ENCODE data around the gene PTPRD. TPM values are rescaled to one million over a fixed set of nuclear protein-coding genes. Genes with fewer than 3 reads are reported as not detected.

Gene PTPRD
- total RNA-seq, 2 experiments from 2014 or later = not detected

- no peaks in the 10 kb centered on the region for H3K36me3 Mint-ChIP-seq (ENCODE audit: low read depth)
- POLR2A ChIA-PET = no interaction called here
- no peak for DNase-seq
- no peak overlapping the region for H3K27ac Mint-ChIP-seq
- H3K27me3 Mint-ChIP-seq (ENCODE audit: low read depth) = no peaks in the 10 kb centered on the region
- CTCF ChIA-PET = no interaction called here
- no peaks in the 10 kb centered on the region for H3K4me1 Mint-ChIP-seq (ENCODE audit: low read depth)
- H3K4me3 Mint-ChIP-seq = no peak overlapping the region
- ATAC-seq = no peak
- H3K9me3 Mint-ChIP-seq (ENCODE audit: insufficient read depth) = no peaks in the 10 kb centered on the region
Observed at GRCh38 chr9:8384091-8384490, 2228.7 kb downstream of the PTPRD start.

GRCh38 chr9:8382777-8383527 lies 2229.8 kb downstream of the PTPRD start:
- DNase-seq = no peak
- Mint-ChIP-seq H3K27ac (no peak overlapping the region), H3K4me3 (no peak overlapping the region), H3K36me3 (ENCODE audit: low read depth) (no peaks in the 10 kb centered on the region), H3K27me3 (ENCODE audit: low read depth) (no peaks in the 10 kb centered on the region), H3K9me3 (ENCODE audit: insufficient read depth) (no peaks in the 10 kb centered on the region), H3K4me1 (ENCODE audit: low read depth) (no peaks in the 10 kb centered on the region)
- CTCF ChIA-PET = no interaction called here
- POLR2A ChIA-PET = no interaction called here
- no peak for ATAC-seq

DNA sequence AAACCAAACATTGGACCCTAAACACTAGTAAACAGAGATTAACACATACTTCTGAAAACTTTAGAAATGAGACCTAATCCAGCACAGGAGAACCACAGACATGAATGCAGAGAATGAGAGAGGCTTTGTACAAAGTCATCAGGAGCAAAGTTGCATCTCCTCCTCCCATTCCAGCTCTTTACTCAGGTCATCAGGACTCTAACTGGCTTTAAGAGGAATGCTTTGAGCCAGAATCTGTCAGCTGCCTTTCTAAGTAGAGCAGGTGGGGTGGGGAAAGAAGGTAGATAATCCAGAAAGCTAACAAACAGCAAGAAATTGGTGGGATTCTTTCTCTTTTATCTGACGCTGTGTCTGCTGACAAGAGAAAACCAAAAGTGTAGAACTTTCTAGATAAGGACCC lies 2230.5 kb downstream of the PTPRD start:
- ChIA-PET POLR2A (no interaction called here), CTCF (no interaction called here)
- H3K4me3 Mint-ChIP-seq = no peak overlapping the region
- H3K27me3 Mint-ChIP-seq (ENCODE audit: low read depth) = no peaks in the 10 kb centered on the region
- H3K4me1 Mint-ChIP-seq (ENCODE audit: low read depth) = no peaks in the 10 kb centered on the region
- no peaks in the 10 kb centered on the region for H3K9me3 Mint-ChIP-seq (ENCODE audit: insufficient read depth)
- H3K36me3 Mint-ChIP-seq (ENCODE audit: low read depth) = no peaks in the 10 kb centered on the region
- no peak for ATAC-seq
- no peak overlapping the region for H3K27ac Mint-ChIP-seq
- no peak for DNase-seq

- ChIA-PET CTCF (no interaction called here), POLR2A (no interaction called here)
- Mint-ChIP-seq H3K4me3 (no peak overlapping the region), H3K27ac (no peak overlapping the region), H3K36me3 (ENCODE audit: low read depth) (no peaks in the 10 kb centered on the region), H3K9me3 (ENCODE audit: insufficient read depth) (no peaks in the 10 kb centered on the region), H3K4me1 (ENCODE audit: low read depth) (no peaks in the 10 kb centered on the region), H3K27me3 (ENCODE audit: low read depth) (no peaks in the 10 kb centered on the region)
- DNase-seq = no peak
- ATAC-seq = no peak
Observed at GRCh38 chr9:8381601-8382000, 2231.2 kb downstream of the PTPRD start.

DNA sequence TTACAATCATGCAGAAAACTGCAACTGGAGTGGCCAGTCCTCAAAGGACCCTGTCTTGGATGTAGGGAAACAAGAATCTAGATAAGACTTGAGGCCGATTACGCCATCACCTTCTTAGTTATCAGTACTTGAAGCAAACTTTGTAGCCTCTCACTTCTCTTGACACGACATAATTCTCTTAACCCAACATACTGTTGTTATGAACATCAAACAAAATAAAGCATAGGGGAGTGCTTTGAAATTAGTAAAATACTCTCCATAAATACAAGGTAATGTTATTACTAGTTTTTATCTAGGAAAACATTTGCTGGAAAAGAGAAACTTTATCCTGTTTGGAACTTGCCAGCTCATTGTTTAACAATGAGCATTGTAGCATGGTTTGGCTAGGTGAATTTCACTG lies 2238.3 kb downstream of the PTPRD start:
- ATAC-seq (no peak), DNase-seq (no peak)
- Mint-ChIP-seq H3K36me3 (ENCODE audit: low read depth) (no peaks in the 10 kb centered on the region), H3K27ac (no peak overlapping the region), H3K9me3 (ENCODE audit: insufficient read depth) (no peaks in the 10 kb centered on the region), H3K27me3 (ENCODE audit: low read depth) (no peaks in the 10 kb centered on the region), H3K4me3 (no peak overlapping the region), H3K4me1 (ENCODE audit: low read depth) (no peaks in the 10 kb centered on the region)
- POLR2A ChIA-PET = no interaction called here
- CTCF ChIA-PET = no interaction called here

GRCh38 chr9:8371686-8372085 lies 2241.1 kb downstream of the PTPRD start:
- ChIA-PET CTCF (no interaction called here), POLR2A (no interaction called here)
- Mint-ChIP-seq H3K36me3 (ENCODE audit: low read depth) (no peaks in the 10 kb centered on the region), H3K4me1 (ENCODE audit: low read depth) (no peaks in the 10 kb centered on the region), H3K4me3 (no peak overlapping the region), H3K9me3 (ENCODE audit: insufficient read depth) (no peaks in the 10 kb centered on the region), H3K27ac (no peak overlapping the region), H3K27me3 (ENCODE audit: low read depth) (no peaks in the 10 kb centered on the region)
- ATAC-seq (no peak), DNase-seq (no peak)

DNA sequence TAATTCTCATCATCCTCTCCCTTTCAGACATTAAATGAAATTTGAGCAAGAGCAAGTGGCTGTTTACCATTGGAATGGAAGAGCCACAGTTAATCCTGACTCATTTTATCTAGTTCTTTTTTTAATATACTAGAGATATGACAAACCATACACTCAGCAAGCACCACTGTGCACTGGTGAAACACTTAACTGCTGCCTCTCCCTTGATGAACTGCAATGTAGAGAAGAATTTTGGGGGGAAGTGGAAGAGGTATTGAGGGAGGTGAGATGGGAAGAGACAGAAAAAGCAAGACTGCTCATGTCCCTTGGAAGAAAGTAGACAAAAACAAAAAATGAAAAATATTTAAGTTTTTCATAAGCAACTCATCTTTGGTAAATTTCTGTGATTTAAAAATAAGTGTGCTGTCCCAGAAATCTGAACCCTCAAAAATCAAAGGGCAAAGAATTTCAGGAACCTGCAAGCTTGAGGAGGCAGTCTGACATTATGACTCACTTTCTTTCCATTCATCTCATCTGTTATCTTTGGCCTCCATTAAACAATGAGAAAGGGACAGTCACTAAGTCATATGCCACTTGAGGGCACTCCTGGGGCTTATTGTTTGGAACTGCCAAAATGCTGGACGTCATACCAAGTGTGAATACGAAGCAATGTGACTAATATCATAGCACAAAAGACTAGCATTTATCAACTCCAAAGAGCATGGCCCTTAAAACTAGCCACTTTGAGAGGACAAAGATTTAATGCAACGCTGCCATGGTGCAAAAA lies 2246.5 kb downstream of the PTPRD start:
- no peak for ATAC-seq
- POLR2A ChIA-PET = no interaction called here
- Mint-ChIP-seq H3K27me3 (ENCODE audit: low read depth) (no peaks in the 10 kb centered on the region), H3K36me3 (ENCODE audit: low read depth) (no peaks in the 10 kb centered on the region), H3K27ac (no peak overlapping the region), H3K9me3 (ENCODE audit: insufficient read depth) (no peaks in the 10 kb centered on the region), H3K4me1 (ENCODE audit: low read depth) (peaks cover 8% of the 10 kb centered on the region), H3K4me3 (no peak overlapping the region)
- DNase-seq = no peak
- CTCF ChIA-PET = no interaction called here

GRCh38 chr9:8365466-8366160 lies 2247.2 kb downstream of the PTPRD start:
- H3K4me3 Mint-ChIP-seq = no peak overlapping the region
- H3K36me3 Mint-ChIP-seq (ENCODE audit: low read depth) = no peaks in the 10 kb centered on the region
- no peak overlapping the region for H3K27ac Mint-ChIP-seq
- H3K4me1 Mint-ChIP-seq (ENCODE audit: low read depth) = peaks cover 8% of the 10 kb centered on the region
- ChIA-PET CTCF (no interaction called here), POLR2A (no interaction called here)
- ATAC-seq (no peak), DNase-seq (no peak)
- H3K9me3 Mint-ChIP-seq (ENCODE audit: insufficient read depth) = no peaks in the 10 kb centered on the region
- H3K27me3 Mint-ChIP-seq (ENCODE audit: low read depth) = no peaks in the 10 kb centered on the region

- H3K4me1 Mint-ChIP-seq (ENCODE audit: low read depth) = peaks cover 8% of the 10 kb centered on the region
- H3K27me3 Mint-ChIP-seq (ENCODE audit: low read depth) = no peaks in the 10 kb centered on the region
- DNase-seq (no peak), ATAC-seq (no peak)
- ChIA-PET CTCF (no interaction called here), POLR2A (no interaction called here)
- no peaks in the 10 kb centered on the region for H3K9me3 Mint-ChIP-seq (ENCODE audit: insufficient read depth)
- no peak overlapping the region for H3K4me3 Mint-ChIP-seq
- no peak overlapping the region for H3K27ac Mint-ChIP-seq
- H3K36me3 Mint-ChIP-seq (ENCODE audit: low read depth) = no peaks in the 10 kb centered on the region
Observed at GRCh38 chr9:8365029-8365428, 2247.8 kb downstream of the PTPRD start.

- no peaks in the 10 kb centered on the region for H3K9me3 Mint-ChIP-seq (ENCODE audit: insufficient read depth)
- ATAC-seq = no peak
Observed at GRCh38 chr9:8364026-8364752, 2248.6 kb downstream of the PTPRD start.

GRCh38 chr9:8362250-8362649 lies 2250.6 kb downstream of the PTPRD start:
- H3K36me3 Mint-ChIP-seq (ENCODE audit: low read depth) = no peaks in the 10 kb centered on the region
- H3K9me3 Mint-ChIP-seq (ENCODE audit: insufficient read depth) = no peaks in the 10 kb centered on the region
- no peaks in the 10 kb centered on the region for H3K27me3 Mint-ChIP-seq (ENCODE audit: low read depth)
- H3K27ac Mint-ChIP-seq = no peak overlapping the region
- no peak overlapping the region for H3K4me3 Mint-ChIP-seq
- H3K4me1 Mint-ChIP-seq (ENCODE audit: low read depth) = peaks cover 8% of the 10 kb centered on the region
- DNase-seq = no peak
- no peak for ATAC-seq
- ChIA-PET POLR2A (no interaction called here), CTCF (no interaction called here)

More at GRCh38 chr9:8364026-8364752, 2248.6 kb downstream of the PTPRD start:
- Mint-ChIP-seq H3K36me3 (ENCODE audit: low read depth) (no peaks in the 10 kb centered on the region), H3K4me1 (ENCODE audit: low read depth) (peaks cover 8% of the 10 kb centered on the region), H3K4me3 (no peak overlapping the region), H3K27ac (no peak overlapping the region), H3K27me3 (ENCODE audit: low read depth) (no peaks in the 10 kb centered on the region)
- ChIA-PET CTCF (no interaction called here), POLR2A (no interaction called here)
- DNase-seq = no peak

- ATAC-seq (no peak), DNase-seq (no peak)
- peaks cover 8% of the 10 kb centered on the region for H3K4me1 Mint-ChIP-seq (ENCODE audit: low read depth)
- ChIA-PET CTCF (no interaction called here), POLR2A (no interaction called here)
- H3K9me3 Mint-ChIP-seq (ENCODE audit: insufficient read depth) = no peaks in the 10 kb centered on the region
- no peak overlapping the region for H3K4me3 Mint-ChIP-seq
- H3K36me3 Mint-ChIP-seq (ENCODE audit: low read depth) = no peaks in the 10 kb centered on the region
- H3K27me3 Mint-ChIP-seq (ENCODE audit: low read depth) = no peaks in the 10 kb centered on the region
- H3K27ac Mint-ChIP-seq = no peak overlapping the region
Observed at GRCh38 chr9:8361364-8361763, 2251.4 kb downstream of the PTPRD start.

All from activated CD8-positive, alpha-beta T cell treated with anti-CD3 and anti-CD28 coated beads, Interleukin-2, amount 10 ng/mL, durations not matched to agents 7 days and 5 days (primary cell).